HepG2 (cell line): ENCODE data around the gene LSS. TPM values are rescaled to one million over a fixed set of nuclear protein-coding genes. Genes with fewer than 3 reads are reported as not detected.

Source experiments
- ARHGAP35 ChIP-seq: sonication (generic); formaldehyde crosslinking; IDR thresholded peaks from 2 replicates; pipeline ENCODE4 v1.9.0; 2022; ENCODE audit warnings: mild to moderate bottlenecking, inconsistent platforms, moderate library complexity, missing genetic modification reagents, borderline replicate concordance
- BCLAF1 ChIP-seq: fragments of 450-650 bp; IDR thresholded peaks from 2 replicates; pipeline ENCODE4 v1.6.1; 2017; ENCODE audit warnings: mild to moderate bottlenecking
- CENPT ChIP-seq: sonication (generic); formaldehyde crosslinking; IDR thresholded peaks from 2 replicates; pipeline ENCODE4 v1.8.0; 2022; ENCODE audit warnings: low read depth, mild to moderate bottlenecking, moderate library complexity, missing genetic modification reagents
- CREB1 ChIP-seq, 2 experiments: fragments of 450-650 bp in 1 of 2; IDR thresholded peaks; 2 replicates each; pipeline ENCODE4 v1.6.1; 2016 to 2017; ENCODE audit warnings: control low read depth in 1 of 2, mild to moderate bottlenecking in 1 of 2, missing compliant biosample characterization in 1 of 2, missing genetic modification characterization in 1 of 2
- HOXA3 ChIP-seq: sonication (generic); formaldehyde crosslinking; IDR thresholded peaks from 2 replicates; pipeline ENCODE4 v1.5.0; 2020; ENCODE audit warnings: missing genetic modification reagents
- NR2F1 ChIP-seq, 2 experiments: fragments of 450-650 bp in 1 of 2; formaldehyde crosslinking in 1 of 2; IDR thresholded peaks; 2 replicates each; pipeline versions ENCODE4 v1.5.0 to v1.6.1; 2016 to 2020; ENCODE audit warnings: mild to moderate bottlenecking in 1 of 2, missing compliant biosample characterization in 1 of 2, missing genetic modification reagents in 1 of 2, moderate library complexity in 1 of 2
- REPIN1 ChIP-seq: sonication (generic); formaldehyde crosslinking; IDR thresholded peaks from 2 replicates; pipeline ENCODE4 v1.8.0; 2022; ENCODE audit warnings: missing genetic modification reagents, low read depth, mild to moderate bottlenecking, borderline replicate concordance
- ZBTB20 ChIP-seq: sonication (generic); formaldehyde crosslinking; IDR thresholded peaks from 2 replicates; pipeline ENCODE4 v1.8.1; 2023; ENCODE audit warnings: missing genetic modification reagents, low read depth, mild to moderate bottlenecking, borderline replicate concordance
- ZNF136 ChIP-seq: sonication (generic); formaldehyde crosslinking; IDR thresholded peaks from 2 replicates; pipeline ENCODE4 v1.8.1; 2022; ENCODE audit warnings: low read depth, mild to moderate bottlenecking, moderate library complexity, missing genetic modification reagents
- ZNF225 ChIP-seq: sonication (generic); formaldehyde crosslinking; IDR thresholded peaks from 2 replicates; pipeline ENCODE4 v1.4.0; 2020; ENCODE audit warnings: mild to moderate bottlenecking, missing genetic modification reagents
- ZNF446 ChIP-seq: sonication (generic); formaldehyde crosslinking; IDR thresholded peaks from 2 replicates; pipeline ENCODE4 v1.5.0; 2020; ENCODE audit warnings: mild to moderate bottlenecking, missing genetic modification reagents
- ZNF577 ChIP-seq: sonication (generic); formaldehyde crosslinking; IDR thresholded peaks from 2 replicates; pipeline ENCODE4 v1.4.0; 2020; ENCODE audit warnings: mild to moderate bottlenecking, low read depth, missing genetic modification reagents, borderline replicate concordance
- ZNF674 ChIP-seq: sonication (generic); formaldehyde crosslinking; IDR thresholded peaks from 2 replicates; pipeline ENCODE4 v1.5.0; 2020; ENCODE audit warnings: low read depth, mild to moderate bottlenecking, missing genetic modification reagents
- ZNF704 ChIP-seq: sonication (generic); formaldehyde crosslinking; IDR thresholded peaks from 2 replicates; pipeline ENCODE4 v1.8.1; 2023; ENCODE audit warnings: mild to moderate bottlenecking, inconsistent platforms, moderate library complexity, missing genetic modification reagents, borderline replicate concordance
- ZNF747 ChIP-seq: sonication (generic); formaldehyde crosslinking; IDR thresholded peaks from 2 replicates; pipeline ENCODE4 v1.8.1; 2023; ENCODE audit warnings: missing genetic modification reagents, mild to moderate bottlenecking, borderline replicate concordance
- polyA plus RNA-seq, 8 experiments: library from polyadenylated mRNA; depleted of rRNA in 3 of 8; stranded (reverse) in 7 of 8; unstranded in 1 of 8; fragments of >200 nt; fragmentation: Illumina TruSeq in 4 of 8; extraction: Trizol in 4 of 8; gene quantifications; 2 replicates each; pipeline versions ENCODE4 v1.2.1 to v1.2.3, GENCODE V29; 2011 to 2016; ENCODE audit warnings: low read depth in 4 of 8, missing spikeins in 1 of 8, mixed read lengths in 1 of 8; ENCODE audit not compliant: insufficient read depth in 1 of 8
- total RNA-seq, 5 experiments: library from RNA; depleted of rRNA; stranded (reverse); fragments of >200 nt; fragmentation: Illumina TruSeq; extraction: Trizol; gene quantifications; 2 replicates each; pipeline ENCODE4 v1.2.3, GENCODE V29; 2016; ENCODE audit warnings: low read depth in 1 of 5
- TF ChIP-seq, protein P1 (sequence below): sonication (generic); formaldehyde crosslinking; IDR thresholded peaks from 2 replicates; pipeline ENCODE4 v1.5.0; 2020; ENCODE audit warnings: missing genetic modification reagents
- TF ChIP-seq, protein P2 (sequence below): sonication (generic); formaldehyde crosslinking; IDR thresholded peaks from 2 replicates; pipeline ENCODE4 v1.4.0; 2020; ENCODE audit warnings: mild to moderate bottlenecking, missing genetic modification reagents, borderline replicate concordance

LSS gene
- total and polyA plus RNA-seq, 2 of the 13 experiments (the other 11 are each of a cell fraction or from before 2014, with no cell fraction given), result 72.6 to 113 TPM

DNA sequence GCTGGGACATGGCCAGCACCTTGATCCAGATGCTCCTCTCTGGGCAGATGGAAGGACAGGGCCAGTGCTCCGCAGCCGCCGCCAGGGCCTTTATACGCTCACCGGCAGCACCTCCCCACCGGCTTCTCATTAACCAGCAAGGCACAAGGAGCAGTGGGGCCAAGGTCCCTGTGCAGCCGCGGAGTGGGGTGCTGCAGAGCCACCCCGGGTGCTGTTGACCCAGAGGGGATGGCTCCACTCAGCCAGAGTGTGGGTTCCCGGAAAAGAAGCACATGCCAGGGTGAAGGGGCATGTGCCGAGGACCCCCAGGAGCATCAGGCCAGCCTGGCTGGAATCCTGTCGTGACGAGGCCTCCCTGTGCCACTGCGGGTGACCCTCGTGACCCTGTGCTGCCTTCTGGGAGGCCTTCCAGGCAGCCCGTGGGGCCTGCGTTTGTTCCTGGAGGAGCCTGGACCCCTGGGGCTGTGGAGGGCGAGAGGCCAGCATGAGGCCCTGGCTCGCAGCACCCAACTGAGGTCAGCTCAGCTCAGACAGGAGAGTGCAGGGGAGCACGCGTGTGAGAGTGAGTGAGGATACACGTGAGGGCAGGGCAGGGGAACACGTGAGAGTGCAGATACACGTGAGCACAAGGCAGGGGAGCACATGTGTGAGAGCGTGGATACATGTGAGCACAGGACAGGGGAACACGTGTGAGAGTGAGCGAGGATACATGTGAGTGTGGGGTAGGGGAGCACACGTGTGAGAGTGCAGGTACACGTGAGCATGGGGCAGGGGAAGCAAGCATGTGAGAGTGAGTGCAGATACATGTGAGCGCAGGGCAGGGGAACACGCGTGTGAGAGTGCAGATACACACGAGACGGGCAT, 72.8 kb downstream of the LSS start, which contains the start of gene FTCD (continued):
- no peak for TF ChIP-seq ZNF225 (CRISPR knock-in tag)
- peak; percentile 56; the same call in 1 of the 2 replicates for TF ChIP-seq ZNF747
- TF ChIP-seq CREB1 (IDR thresholded peaks at IDR 0.05), result no peak
- no peak for TF ChIP-seq CREB1 (CRISPR knock-in tag; IDR thresholded peaks at IDR 0.05)
- TF ChIP-seq, protein P1, sequence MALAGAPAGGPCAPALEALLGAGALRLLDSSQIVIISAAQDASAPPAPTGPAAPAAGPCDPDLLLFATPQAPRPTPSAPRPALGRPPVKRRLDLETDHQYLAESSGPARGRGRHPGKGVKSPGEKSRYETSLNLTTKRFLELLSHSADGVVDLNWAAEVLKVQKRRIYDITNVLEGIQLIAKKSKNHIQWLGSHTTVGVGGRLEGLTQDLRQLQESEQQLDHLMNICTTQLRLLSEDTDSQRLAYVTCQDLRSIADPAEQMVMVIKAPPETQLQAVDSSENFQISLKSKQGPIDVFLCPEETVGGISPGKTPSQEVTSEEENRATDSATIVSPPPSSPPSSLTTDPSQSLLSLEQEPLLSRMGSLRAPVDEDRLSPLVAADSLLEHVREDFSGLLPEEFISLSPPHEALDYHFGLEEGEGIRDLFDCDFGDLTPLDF (CRISPR knock-in tag), result no peak
- peak; percentile 80 to 89; a peak in 3 of 4 replicates for TF ChIP-seq NR2F1 (CRISPR knock-in tag; IDR thresholded peaks at IDR 0.05)
- TF ChIP-seq, protein P2, sequence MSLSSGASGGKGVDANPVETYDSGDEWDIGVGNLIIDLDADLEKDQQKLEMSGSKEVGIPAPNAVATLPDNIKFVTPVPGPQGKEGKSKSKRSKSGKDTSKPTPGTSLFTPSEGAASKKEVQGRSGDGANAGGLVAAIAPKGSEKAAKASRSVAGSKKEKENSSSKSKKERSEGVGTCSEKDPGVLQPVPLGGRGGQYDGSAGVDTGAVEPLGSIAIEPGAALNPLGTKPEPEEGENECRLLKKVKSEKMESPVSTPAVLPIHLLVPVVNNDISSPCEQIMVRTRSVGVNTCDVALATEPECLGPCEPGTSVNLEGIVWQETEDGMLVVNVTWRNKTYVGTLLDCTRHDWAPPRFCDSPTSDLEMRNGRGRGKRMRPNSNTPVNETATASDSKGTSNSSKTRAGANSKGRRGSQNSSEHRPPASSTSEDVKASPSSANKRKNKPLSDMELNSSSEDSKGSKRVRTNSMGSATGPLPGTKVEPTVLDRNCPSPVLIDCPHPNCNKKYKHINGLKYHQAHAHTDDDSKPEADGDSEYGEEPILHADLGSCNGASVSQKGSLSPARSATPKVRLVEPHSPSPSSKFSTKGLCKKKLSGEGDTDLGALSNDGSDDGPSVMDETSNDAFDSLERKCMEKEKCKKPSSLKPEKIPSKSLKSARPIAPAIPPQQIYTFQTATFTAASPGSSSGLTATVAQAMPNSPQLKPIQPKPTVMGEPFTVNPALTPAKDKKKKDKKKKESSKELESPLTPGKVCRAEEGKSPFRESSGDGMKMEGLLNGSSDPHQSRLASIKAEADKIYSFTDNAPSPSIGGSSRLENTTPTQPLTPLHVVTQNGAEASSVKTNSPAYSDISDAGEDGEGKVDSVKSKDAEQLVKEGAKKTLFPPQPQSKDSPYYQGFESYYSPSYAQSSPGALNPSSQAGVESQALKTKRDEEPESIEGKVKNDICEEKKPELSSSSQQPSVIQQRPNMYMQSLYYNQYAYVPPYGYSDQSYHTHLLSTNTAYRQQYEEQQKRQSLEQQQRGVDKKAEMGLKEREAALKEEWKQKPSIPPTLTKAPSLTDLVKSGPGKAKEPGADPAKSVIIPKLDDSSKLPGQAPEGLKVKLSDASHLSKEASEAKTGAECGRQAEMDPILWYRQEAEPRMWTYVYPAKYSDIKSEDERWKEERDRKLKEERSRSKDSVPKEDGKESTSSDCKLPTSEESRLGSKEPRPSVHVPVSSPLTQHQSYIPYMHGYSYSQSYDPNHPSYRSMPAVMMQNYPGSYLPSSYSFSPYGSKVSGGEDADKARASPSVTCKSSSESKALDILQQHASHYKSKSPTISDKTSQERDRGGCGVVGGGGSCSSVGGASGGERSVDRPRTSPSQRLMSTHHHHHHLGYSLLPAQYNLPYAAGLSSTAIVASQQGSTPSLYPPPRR (CRISPR knock-in tag), result peak; percentile 61; the same call in 1 of the 2 replicates
- peak; percentile 0; the same call in 1 of the 2 replicates for TF ChIP-seq ARHGAP35 (CRISPR knock-in tag)
- TF ChIP-seq HOXA3, result peak; percentile 71
- TF ChIP-seq CENPT, result no peak; the same call in 1 of the 2 replicates
- peak; percentile 71 for TF ChIP-seq ZNF446
- peak; percentile 62 for TF ChIP-seq REPIN1 (CRISPR knock-in tag)
- no peak for TF ChIP-seq ZNF577 (CRISPR knock-in tag)
- TF ChIP-seq ZNF674, result no peak
- TF ChIP-seq ZNF136 (CRISPR knock-in tag), result peak; percentile 73; the same call in 1 of the 2 replicates
- TF ChIP-seq ZNF704 (CRISPR knock-in tag), result peak; percentile 71
- no peak for TF ChIP-seq BCLAF1
- TF ChIP-seq ZBTB20, result no peak
